ENCODE data around the gene EXOG. TPM values are rescaled to one million over a fixed set of nuclear protein-coding genes. Genes with fewer than 3 reads are reported as not detected.

EXOG gene
- total and polyA plus RNA-seq, 10 of the 15 experiments (the other 5 are each of a cell fraction or from before 2014, with no cell fraction given): 7.8 to 20.9 (median 19.6) TPM

DNA sequence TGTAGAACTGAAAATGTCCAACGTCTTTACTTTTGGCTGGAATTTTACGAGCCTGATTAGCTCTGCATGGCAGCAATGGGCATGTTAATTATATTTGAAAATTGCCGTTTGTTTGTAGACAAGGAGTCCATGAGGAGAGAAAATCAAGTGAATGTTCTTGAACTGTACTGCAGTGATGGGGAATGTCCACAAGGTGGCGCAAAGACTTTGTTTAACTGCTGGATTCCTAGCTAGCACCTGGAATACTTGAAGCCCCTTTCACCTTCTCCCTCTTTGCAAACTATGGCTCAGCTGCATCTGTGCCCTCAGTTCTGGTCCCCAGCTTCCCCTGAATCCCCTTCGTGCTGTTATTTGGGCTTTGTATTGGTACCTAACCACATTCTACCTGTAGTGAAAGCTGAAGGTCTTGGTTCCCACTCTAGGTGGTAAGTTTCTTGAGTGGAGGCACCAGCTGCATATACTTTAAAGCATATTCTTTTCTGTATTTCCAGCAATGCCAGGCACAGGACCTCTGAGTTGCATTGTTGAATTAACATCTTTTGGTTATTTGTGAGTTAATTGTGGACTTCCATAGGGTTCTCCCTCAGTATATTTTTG is 25.3 kb downstream of the EXOG start (continued):
- TF ChIP-seq, protein P1, sequence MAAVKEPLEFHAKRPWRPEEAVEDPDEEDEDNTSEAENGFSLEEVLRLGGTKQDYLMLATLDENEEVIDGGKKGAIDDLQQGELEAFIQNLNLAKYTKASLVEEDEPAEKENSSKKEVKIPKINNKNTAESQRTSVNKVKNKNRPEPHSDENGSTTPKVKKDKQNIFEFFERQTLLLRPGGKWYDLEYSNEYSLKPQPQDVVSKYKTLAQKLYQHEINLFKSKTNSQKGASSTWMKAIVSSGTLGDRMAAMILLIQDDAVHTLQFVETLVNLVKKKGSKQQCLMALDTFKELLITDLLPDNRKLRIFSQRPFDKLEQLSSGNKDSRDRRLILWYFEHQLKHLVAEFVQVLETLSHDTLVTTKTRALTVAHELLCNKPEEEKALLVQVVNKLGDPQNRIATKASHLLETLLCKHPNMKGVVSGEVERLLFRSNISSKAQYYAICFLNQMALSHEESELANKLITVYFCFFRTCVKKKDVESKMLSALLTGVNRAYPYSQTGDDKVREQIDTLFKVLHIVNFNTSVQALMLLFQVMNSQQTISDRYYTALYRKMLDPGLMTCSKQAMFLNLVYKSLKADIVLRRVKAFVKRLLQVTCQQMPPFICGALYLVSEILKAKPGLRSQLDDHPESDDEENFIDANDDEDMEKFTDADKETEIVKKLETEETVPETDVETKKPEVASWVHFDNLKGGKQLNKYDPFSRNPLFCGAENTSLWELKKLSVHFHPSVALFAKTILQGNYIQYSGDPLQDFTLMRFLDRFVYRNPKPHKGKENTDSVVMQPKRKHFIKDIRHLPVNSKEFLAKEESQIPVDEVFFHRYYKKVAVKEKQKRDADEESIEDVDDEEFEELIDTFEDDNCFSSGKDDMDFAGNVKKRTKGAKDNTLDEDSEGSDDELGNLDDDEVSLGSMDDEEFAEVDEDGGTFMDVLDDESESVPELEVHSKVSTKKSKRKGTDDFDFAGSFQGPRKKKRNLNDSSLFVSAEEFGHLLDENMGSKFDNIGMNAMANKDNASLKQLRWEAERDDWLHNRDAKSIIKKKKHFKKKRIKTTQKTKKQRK (IDR thresholded peaks at IDR 0.05; ENCODE audit: low read depth, low read length): no peak
- no peak for TF ChIP-seq PAX5 (IDR thresholded peaks at IDR 0.05; ENCODE audit: borderline replicate concordance, low read depth, low read length)
- no peak for TF ChIP-seq KLF5 (IDR thresholded peaks at IDR 0.05; ENCODE audit: partially characterized antibody)
- peak; percentile 43; the same call in 1 of the 2 replicates for TF ChIP-seq YY1 (IDR thresholded peaks at IDR 0.05; ENCODE audit: low read depth, low read length)
- TF ChIP-seq HDAC2 (IDR thresholded peaks at IDR 0.05): no peak
- no peak for TF ChIP-seq SRF (IDR thresholded peaks at IDR 0.05; ENCODE audit: low read depth in 2 of 2, low read length in 2 of 2)
- TF ChIP-seq ZNF274 (IDR thresholded peaks at IDR 0.05; ENCODE audit: insufficient read depth, insufficient read length): no peak
- TF ChIP-seq, protein P2, sequence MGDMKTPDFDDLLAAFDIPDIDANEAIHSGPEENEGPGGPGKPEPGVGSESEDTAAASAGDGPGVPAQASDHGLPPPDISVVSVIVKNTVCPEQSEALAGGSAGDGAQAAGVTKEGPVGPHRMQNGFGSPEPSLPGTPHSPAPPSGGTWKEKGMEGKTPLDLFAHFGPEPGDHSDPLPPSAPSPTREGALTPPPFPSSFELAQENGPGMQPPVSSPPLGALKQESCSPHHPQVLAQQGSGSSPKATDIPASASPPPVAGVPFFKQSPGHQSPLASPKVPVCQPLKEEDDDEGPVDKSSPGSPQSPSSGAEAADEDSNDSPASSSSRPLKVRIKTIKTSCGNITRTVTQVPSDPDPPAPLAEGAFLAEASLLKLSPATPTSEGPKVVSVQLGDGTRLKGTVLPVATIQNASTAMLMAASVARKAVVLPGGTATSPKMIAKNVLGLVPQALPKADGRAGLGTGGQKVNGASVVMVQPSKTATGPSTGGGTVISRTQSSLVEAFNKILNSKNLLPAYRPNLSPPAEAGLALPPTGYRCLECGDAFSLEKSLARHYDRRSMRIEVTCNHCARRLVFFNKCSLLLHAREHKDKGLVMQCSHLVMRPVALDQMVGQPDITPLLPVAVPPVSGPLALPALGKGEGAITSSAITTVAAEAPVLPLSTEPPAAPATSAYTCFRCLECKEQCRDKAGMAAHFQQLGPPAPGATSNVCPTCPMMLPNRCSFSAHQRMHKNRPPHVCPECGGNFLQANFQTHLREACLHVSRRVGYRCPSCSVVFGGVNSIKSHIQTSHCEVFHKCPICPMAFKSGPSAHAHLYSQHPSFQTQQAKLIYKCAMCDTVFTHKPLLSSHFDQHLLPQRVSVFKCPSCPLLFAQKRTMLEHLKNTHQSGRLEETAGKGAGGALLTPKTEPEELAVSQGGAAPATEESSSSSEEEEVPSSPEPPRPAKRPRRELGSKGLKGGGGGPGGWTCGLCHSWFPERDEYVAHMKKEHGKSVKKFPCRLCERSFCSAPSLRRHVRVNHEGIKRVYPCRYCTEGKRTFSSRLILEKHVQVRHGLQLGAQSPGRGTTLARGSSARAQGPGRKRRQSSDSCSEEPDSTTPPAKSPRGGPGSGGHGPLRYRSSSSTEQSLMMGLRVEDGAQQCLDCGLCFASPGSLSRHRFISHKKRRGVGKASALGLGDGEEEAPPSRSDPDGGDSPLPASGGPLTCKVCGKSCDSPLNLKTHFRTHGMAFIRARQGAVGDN (IDR thresholded peaks at IDR 0.05): no peak
- TF ChIP-seq ZNF24 (IDR thresholded peaks at IDR 0.05): no peak
- no peak for TF ChIP-seq MYB (IDR thresholded peaks at IDR 0.05; ENCODE audit: borderline replicate concordance, low read depth, low read length)
- TF ChIP-seq RAD21 (IDR thresholded peaks at IDR 0.05; ENCODE audit: insufficient read depth, low read depth, low read length): peak; percentile 68
- TF ChIP-seq STAT1 (conservative IDR thresholded peaks at IDR 0.05): no peak
- no peak for TF ChIP-seq TCF7 (IDR thresholded peaks at IDR 0.05; ENCODE audit: borderline replicate concordance)
- TF ChIP-seq EED (IDR thresholded peaks at IDR 0.05; ENCODE audit: low read depth): no peak
- TF ChIP-seq NFIC (IDR thresholded peaks at IDR 0.05; ENCODE audit: low read depth, low read length): no peak
- TF ChIP-seq SUZ12 (IDR thresholded peaks at IDR 0.05; ENCODE audit: unreplicated experiment): no peak
- TF ChIP-seq, protein P3, sequence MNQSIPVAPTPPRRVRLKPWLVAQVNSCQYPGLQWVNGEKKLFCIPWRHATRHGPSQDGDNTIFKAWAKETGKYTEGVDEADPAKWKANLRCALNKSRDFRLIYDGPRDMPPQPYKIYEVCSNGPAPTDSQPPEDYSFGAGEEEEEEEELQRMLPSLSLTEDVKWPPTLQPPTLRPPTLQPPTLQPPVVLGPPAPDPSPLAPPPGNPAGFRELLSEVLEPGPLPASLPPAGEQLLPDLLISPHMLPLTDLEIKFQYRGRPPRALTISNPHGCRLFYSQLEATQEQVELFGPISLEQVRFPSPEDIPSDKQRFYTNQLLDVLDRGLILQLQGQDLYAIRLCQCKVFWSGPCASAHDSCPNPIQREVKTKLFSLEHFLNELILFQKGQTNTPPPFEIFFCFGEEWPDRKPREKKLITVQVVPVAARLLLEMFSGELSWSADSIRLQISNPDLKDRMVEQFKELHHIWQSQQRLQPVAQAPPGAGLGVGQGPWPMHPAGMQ (IDR thresholded peaks at IDR 0.05; ENCODE audit: borderline replicate concordance): no peak
- no peak for TF ChIP-seq POLR2AphosphoS2 (IDR thresholded peaks at IDR 0.05; ENCODE audit: low read depth, low read length)
- TF ChIP-seq, protein P4, sequence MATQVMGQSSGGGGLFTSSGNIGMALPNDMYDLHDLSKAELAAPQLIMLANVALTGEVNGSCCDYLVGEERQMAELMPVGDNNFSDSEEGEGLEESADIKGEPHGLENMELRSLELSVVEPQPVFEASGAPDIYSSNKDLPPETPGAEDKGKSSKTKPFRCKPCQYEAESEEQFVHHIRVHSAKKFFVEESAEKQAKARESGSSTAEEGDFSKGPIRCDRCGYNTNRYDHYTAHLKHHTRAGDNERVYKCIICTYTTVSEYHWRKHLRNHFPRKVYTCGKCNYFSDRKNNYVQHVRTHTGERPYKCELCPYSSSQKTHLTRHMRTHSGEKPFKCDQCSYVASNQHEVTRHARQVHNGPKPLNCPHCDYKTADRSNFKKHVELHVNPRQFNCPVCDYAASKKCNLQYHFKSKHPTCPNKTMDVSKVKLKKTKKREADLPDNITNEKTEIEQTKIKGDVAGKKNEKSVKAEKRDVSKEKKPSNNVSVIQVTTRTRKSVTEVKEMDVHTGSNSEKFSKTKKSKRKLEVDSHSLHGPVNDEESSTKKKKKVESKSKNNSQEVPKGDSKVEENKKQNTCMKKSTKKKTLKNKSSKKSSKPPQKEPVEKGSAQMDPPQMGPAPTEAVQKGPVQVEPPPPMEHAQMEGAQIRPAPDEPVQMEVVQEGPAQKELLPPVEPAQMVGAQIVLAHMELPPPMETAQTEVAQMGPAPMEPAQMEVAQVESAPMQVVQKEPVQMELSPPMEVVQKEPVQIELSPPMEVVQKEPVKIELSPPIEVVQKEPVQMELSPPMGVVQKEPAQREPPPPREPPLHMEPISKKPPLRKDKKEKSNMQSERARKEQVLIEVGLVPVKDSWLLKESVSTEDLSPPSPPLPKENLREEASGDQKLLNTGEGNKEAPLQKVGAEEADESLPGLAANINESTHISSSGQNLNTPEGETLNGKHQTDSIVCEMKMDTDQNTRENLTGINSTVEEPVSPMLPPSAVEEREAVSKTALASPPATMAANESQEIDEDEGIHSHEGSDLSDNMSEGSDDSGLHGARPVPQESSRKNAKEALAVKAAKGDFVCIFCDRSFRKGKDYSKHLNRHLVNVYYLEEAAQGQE (IDR thresholded peaks at IDR 0.05; ENCODE audit: low read depth, low read length): no peak
